NCI-H510A (cell line): ENCODE measurements around the gene GHDC.

ENCODE experiments used
- DNase-seq: peaks from one replicate; lab custom pipeline; 2025; lab: John Stamatoyannopoulos, UW

Gene GHDC

GRCh38 chr17:42182927-42183734, 11.2 kb downstream of the GHDC start:
- no peak for DNase-seq

GRCh38 chr17:42181851-42182207, 12.5 kb downstream of the GHDC start:
- DNase-seq: no peak

GRCh38 chr17:42180922-42181850, 13.1 kb downstream of the GHDC start, which contains the start of gene KCNH4:
KCNH4 (minus strand) TSS chr17:42181142; CDS start chr17:42180945, 197 bp downstream.
- no peak for DNase-seq

GRCh38 chr17:42180411-42180921, 13.8 kb downstream of the GHDC start:
- DNase-seq: no peak

GRCh38 chr17:42179911-42180410, 14.3 kb downstream of the GHDC start:
- no peak for DNase-seq

- no peak for DNase-seq
Observed at GRCh38 chr17:42179335-42179734, 15.0 kb downstream of the GHDC start.

GRCh38 chr17:42178817-42179216, 15.5 kb downstream of the GHDC start:
- no peak for DNase-seq

GRCh38 chr17:42177684-42178083, 16.6 kb downstream of the GHDC start:
- no peak for DNase-seq

- no peak for DNase-seq
Observed at GRCh38 chr17:42174126-42174783, 20.0 kb downstream of the GHDC start.

- DNase-seq: no peak
Observed at GRCh38 chr17:42171831-42172230, 22.5 kb downstream of the GHDC start.

GRCh38 chr17:42169351-42169750, 24.9 kb downstream of the GHDC start:
- DNase-seq: no peak

GRCh38 chr17:42167807-42168206, 26.5 kb downstream of the GHDC start:
- DNase-seq: no peak

GRCh38 chr17:42166196-42166763, 28.0 kb downstream of the GHDC start:
- no peak for DNase-seq

GRCh38 chr17:42165751-42166150, 28.5 kb downstream of the GHDC start:
- no peak for DNase-seq

GRCh38 chr17:42163696-42164407, 30.4 kb downstream of the GHDC start:
- DNase-seq: no peak

- no peak for DNase-seq
Observed at GRCh38 chr17:42163113-42163512, 31.2 kb downstream of the GHDC start.

GRCh38 chr17:42160531-42160910, 33.8 kb downstream of the GHDC start:
- DNase-seq: no peak

GRCh38 chr17:42159796-42160530, 34.3 kb downstream of the GHDC start:
- no peak for DNase-seq

GRCh38 chr17:42155614-42156045, 38.7 kb downstream of the GHDC start:
- DNase-seq: no peak
